Parietal lobe (tissue), 1 donor: ENCODE results near the gene FAM83F. TPM values are rescaled to one million over a fixed set of nuclear protein-coding genes. Genes with fewer than 3 reads are reported as not detected.

Source experiments
- total RNA-seq: library from RNA; depleted of rRNA; stranded (reverse); fragments of >200 nt; gene quantifications from one replicate; pipeline ENCODE4 v1.2.3, GENCODE V29; 2014

The FAM83F gene
- 0.63 TPM for total RNA-seq

GRCh38 chr22:39994566-39995392 is at the start of gene FAM83F:
TSS of gene FAM83F (plus strand) at chr22:39994954. CDS start at chr22:39995043, 89 bp downstream.

GRCh38 chr22:39959640-39960447 is 34.9 kb upstream of the FAM83F start, which contains the start of gene TMA7B:
TSS of gene TMA7B (plus strand) at chr22:39960397. CDS start at chr22:39964375, 3,978 bp downstream.

Other genes starting within 250 kb of the FAM83F start
- not detected for gene ENTHD1, start 101.2 kb upstream of the FAM83F start, total RNA-seq
- 3.4 TPM for gene GRAP2, start 93.9 kb upstream of the FAM83F start, total RNA-seq
- gene TMA7B, start 34.6 kb upstream of the FAM83F start, total RNA-seq: not detected
- gene TNRC6B, start 183.0 kb downstream of the FAM83F start, total RNA-seq: 100 TPM